ENCODE data around the gene THY1. TPM values are rescaled to one million over a fixed set of nuclear protein-coding genes. Genes with fewer than 3 reads are reported as not detected.

The THY1 gene
- total and polyA plus RNA-seq, 2 of the 8 experiments (the other 6 are each of a cell fraction or from before 2014, with no cell fraction given): 286 to 2,479 TPM

Small RNA genes lying within 50 kb of the gene (small RNA-seq; reads per million reads assigned to genes)
- gene AP003396.4 (ENCODE audit: insufficient read depth): not detected

Other genes with a start within 250 kb of the THY1 start
- gene NHERF4, start 237.7 kb downstream of the THY1 start, total RNA-seq (2021; fragmentation: NEBNext Ultra II Directional; extraction: Animal tissue kit (Norgen Biotek cat#: 25700)): not detected in 2 replicates
- 0.05 and 0.20 TPM in 2 replicates for gene NHERF4, start 237.7 kb downstream of the THY1 start, polyA plus RNA-seq (2011; rRNA removed)
- gene CBL, start 216.8 kb downstream of the THY1 start, total RNA-seq (2021; fragmentation: NEBNext Ultra II Directional; extraction: Animal tissue kit (Norgen Biotek cat#: 25700)): 57.6 and 57.8 TPM in 2 replicates
- gene CBL, start 216.8 kb downstream of the THY1 start, polyA plus RNA-seq (2011; rRNA removed): 22.3 and 23.1 TPM in 2 replicates
- gene MCAM, start 106.0 kb downstream of the THY1 start, total RNA-seq (2021; fragmentation: NEBNext Ultra II Directional; extraction: Animal tissue kit (Norgen Biotek cat#: 25700)): 19.6 and 22.4 TPM in 2 replicates
- gene MCAM, start 106.0 kb downstream of the THY1 start, polyA plus RNA-seq (2011; rRNA removed): 32.2 and 63.2 TPM in 2 replicates
- gene RNF26, start 88.6 kb downstream of the THY1 start, total RNA-seq (2021; fragmentation: NEBNext Ultra II Directional; extraction: Animal tissue kit (Norgen Biotek cat#: 25700)): 82.7 and 86.6 TPM in 2 replicates
- gene RNF26, start 88.6 kb downstream of the THY1 start, polyA plus RNA-seq (2011; rRNA removed): 84.0 and 126 TPM in 2 replicates
- 1.5 and 2.2 TPM in 2 replicates for gene C1QTNF5, start 82.3 kb downstream of the THY1 start, total RNA-seq (2021; fragmentation: NEBNext Ultra II Directional; extraction: Animal tissue kit (Norgen Biotek cat#: 25700))
- gene C1QTNF5, start 82.3 kb downstream of the THY1 start, polyA plus RNA-seq (2011; rRNA removed): 2.7 and 3.4 TPM in 2 replicates
- gene MFRP, start 76.5 kb downstream of the THY1 start, total RNA-seq (2021; fragmentation: NEBNext Ultra II Directional; extraction: Animal tissue kit (Norgen Biotek cat#: 25700)): not detected in 2 replicates
- 0.02 TPM in 2 replicates for gene MFRP, start 76.5 kb downstream of the THY1 start, polyA plus RNA-seq (2011; rRNA removed)
- 6.9 and 8.5 TPM in 2 replicates for gene USP2, start 41.5 kb downstream of the THY1 start, total RNA-seq (2021; fragmentation: NEBNext Ultra II Directional; extraction: Animal tissue kit (Norgen Biotek cat#: 25700))
- gene USP2, start 41.5 kb downstream of the THY1 start, polyA plus RNA-seq (2011; rRNA removed): 2.2 and 3.9 TPM in 2 replicates